GM18511 (cell line): Measurements from ENCODE around the gene PLXNC1.

ENCODE experiments used
- ATAC-seq: cut with Tn5 transposase; IDR thresholded peaks from one replicate; pipeline ENCODE4 v1.9.1; 2021; ENCODE audit warnings: mild to moderate bottlenecking, moderate library complexity; ENCODE audit not compliant: unreplicated experiment

PLXNC1 gene

GRCh38 chr12:94133964-94134795, 14.2 kb upstream of the PLXNC1 start:
- peak; percentile 57 for ATAC-seq

GRCh38 chr12:94135896-94136295, 12.5 kb upstream of the PLXNC1 start:
- ATAC-seq = no peak

- ATAC-seq = no peak
These were observed 8.6 kb upstream of the PLXNC1 start for GRCh38 chr12:94139816-94140215.

- no peak for ATAC-seq
These were observed 7.8 kb upstream of the PLXNC1 start for GRCh38 chr12:94140556-94140955.

GRCh38 chr12:94141004-94141764, 7.2 kb upstream of the PLXNC1 start:
- ATAC-seq = no peak

- ATAC-seq = no peak
These were observed 6.5 kb upstream of the PLXNC1 start for GRCh38 chr12:94141892-94142291.

GRCh38 chr12:94143438-94143837, 4.9 kb upstream of the PLXNC1 start:
- no peak for ATAC-seq

- ATAC-seq = no peak
These were observed 4.4 kb upstream of the PLXNC1 start for GRCh38 chr12:94143951-94144350.

- no peak for ATAC-seq
These were observed 3.6 kb upstream of the PLXNC1 start for GRCh38 chr12:94144781-94145180.

- ATAC-seq = no peak
These were observed 3.0 kb upstream of the PLXNC1 start for GRCh38 chr12:94145191-94145983.

GRCh38 chr12:94146166-94146936, 2.0 kb upstream of the PLXNC1 start:
- ATAC-seq = no peak

GRCh38 chr12:94147387-94147990, 888 bp upstream of the PLXNC1 start:
- ATAC-seq = no peak

- ATAC-seq = peak; percentile 17
These were observed 352 bp downstream of the PLXNC1 start for GRCh38 chr12:94148739-94149118.

GRCh38 chr12:94149119-94149780, 873 bp downstream of the PLXNC1 start:
- ATAC-seq = peak; percentile 37

- ATAC-seq = no peak
These were observed 1.4 kb downstream of the PLXNC1 start for GRCh38 chr12:94149781-94150239.

GRCh38 chr12:94150240-94151121, 2.1 kb downstream of the PLXNC1 start:
- ATAC-seq = no peak

GRCh38 chr12:94151582-94151981, 3.2 kb downstream of the PLXNC1 start:
- ATAC-seq = no peak

GRCh38 chr12:94152292-94153078, 4.1 kb downstream of the PLXNC1 start:
- ATAC-seq = no peak
